Activated CD4-positive, alpha-beta T cell treated with anti-CD3 and anti-CD28 coated beads for 36 hours (primary cell): ENCODE results near the gene GH2. TPM values are rescaled to one million over a fixed set of nuclear protein-coding genes. Genes with fewer than 3 reads are reported as not detected.

Experiments
- ATAC-seq: fragments of 200-7000 bp; cut with Tn5 transposase; one replicate; pipeline ENCODE4 v1.10.0; 2021; ENCODE audit warnings: mild to moderate bottlenecking, moderate library complexity
- CTCF ChIA-PET: fragments of 350-600 bp; sonication (Branson Sonifier 250); formaldehyde crosslinking; loops from one replicate; lab custom pipeline; 2021; ENCODE audit warnings: antibody characterized with exemption; lab: Charles Lee
- POLR2A ChIA-PET: fragments of 350-600 bp; sonication (Branson Sonifier 250); formaldehyde crosslinking; loops from one replicate; lab custom pipeline; 2021; ENCODE audit warnings: antibody characterized with exemption, inconsistent platforms; lab: Charles Lee
- DNase-seq: peaks from one replicate; pipeline ENCODE4 v3.0.0-alpha.2; 2020
- H3K27ac Mint-ChIP-seq: one replicate; pipeline ENCODE4 v1.8.0; 2021; ENCODE audit warnings: mixed read lengths
- H3K27me3 Mint-ChIP-seq: one replicate; pipeline ENCODE4 v1.8.0; 2021; ENCODE audit warnings: mixed read lengths
- H3K36me3 Mint-ChIP-seq: one replicate; pipeline ENCODE4 v1.8.0; 2021; ENCODE audit warnings: low read depth, mixed read lengths
- H3K4me1 Mint-ChIP-seq: one replicate; pipeline ENCODE4 v1.8.0; 2021; ENCODE audit warnings: mixed read lengths
- H3K4me3 Mint-ChIP-seq: one replicate; pipeline ENCODE4 v1.8.0; 2021; ENCODE audit warnings: mild to moderate bottlenecking, moderate library complexity, mixed read lengths
- H3K9me3 Mint-ChIP-seq: one replicate; pipeline ENCODE4 v1.8.0; 2021; ENCODE audit warnings: low read depth, mixed read lengths
- intact Hi-C, 2 experiments: fragments of 100-400 bp; cut with DNase I in 1 of 2; cut with micrococcal nuclease in 1 of 2; formaldehyde crosslinking; loops; one replicate each; pipeline versions ENCODE4 v1.14.2 to v1.15.1; 2022 to 2024; cut with DNase I, micrococcal nuclease
- total RNA-seq, 2 experiments: library from RNA; stranded (reverse); gene quantifications; one replicate each; pipeline ENCODE4 v1.2.3, GENCODE V29; 2021

Gene GH2
- total RNA-seq, 2 experiments from 2014 or later = not detected

DNA sequence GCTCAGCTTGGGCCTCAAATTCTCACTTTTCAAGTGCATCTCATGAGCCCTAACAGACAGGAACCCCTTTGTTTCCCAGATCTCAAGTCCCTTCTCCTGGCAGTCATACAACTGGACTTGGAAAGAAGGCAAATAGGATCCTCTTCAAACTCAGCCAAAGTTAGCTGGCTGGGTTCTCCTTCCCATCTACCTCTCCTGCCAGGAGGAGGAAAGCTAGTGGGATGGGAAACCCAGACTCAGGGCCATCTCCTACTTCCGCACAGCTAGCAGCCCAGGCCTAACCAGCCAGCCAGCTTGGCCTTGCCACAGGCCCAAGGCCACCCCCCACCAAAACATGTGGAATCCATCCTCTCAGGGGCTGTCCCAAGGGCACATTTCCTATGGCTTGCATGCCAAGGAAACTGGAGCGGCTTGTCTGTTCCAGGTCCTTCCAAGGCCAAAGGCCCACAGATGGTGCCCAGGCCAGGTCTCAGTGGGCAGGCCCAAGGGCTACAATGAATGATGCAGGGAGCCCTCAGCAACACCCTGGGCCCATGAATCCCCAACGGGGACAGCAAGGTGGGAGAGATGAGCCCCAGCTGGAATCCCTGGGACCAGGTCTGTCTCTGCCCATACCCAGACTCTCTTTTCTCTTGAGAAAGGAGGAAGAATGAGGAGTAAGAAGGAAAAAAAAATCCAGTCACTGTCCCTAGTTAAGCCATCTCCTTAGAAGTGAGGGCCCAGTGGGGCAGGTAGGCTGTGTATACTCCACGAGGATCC, 41.0 kb downstream of the GH2 start:
- peaks cover 31% of the 10 kb centered on the region for H3K4me1 Mint-ChIP-seq
- H3K4me3 Mint-ChIP-seq = peak overlapping the region; percentile 98
- peak overlapping the region; percentile 97 for H3K27ac Mint-ChIP-seq
- intact Hi-C loops = loop anchor here (5.0 kb wide), 3 partner anchors 143 to 413 kb away; partner anchors contain the start of gene CYB561 (in 1 of the 2)
- H3K36me3 Mint-ChIP-seq = peaks cover 23% of the 10 kb centered on the region
- no peaks in the 10 kb centered on the region for H3K9me3 Mint-ChIP-seq
- H3K27me3 Mint-ChIP-seq = no peaks in the 10 kb centered on the region
- DNase-seq = no peak
- ChIA-PET POLR2A (interaction anchor here (0.6 to 1.5 kb wide), 4 partner anchors 9 to 306 kb away, joined by 3 to 6 read pairs (median 3); partner anchors contain the start of gene CCDC47), CTCF (interaction anchor here (0.6 to 2.2 kb wide), 6 partner anchors 8 to 149 kb away, joined by 3 to 6 read pairs (median 4); partner anchors contain the start of gene DDX42)
- ATAC-seq = no peak

- H3K27me3 Mint-ChIP-seq = no peaks in the 10 kb centered on the region
- intact Hi-C loops = loop anchor here in 1 of 2 experiments (10.0 kb wide), 1 partner anchor 284 kb away; the partner anchor contains the start of gene DCAF7
- peaks cover 36% of the 10 kb centered on the region for H3K36me3 Mint-ChIP-seq
- ChIA-PET CTCF (interaction anchor here (1.3 to 2.2 kb wide), 5 partner anchors 11 to 93 kb away, joined by 3 to 6 read pairs (median 5); partner anchors contain the start of gene DDX42), POLR2A (interaction anchor here (0.6 to 0.7 kb wide), 2 partner anchors 10 to 11 kb away, joined by 3 to 4 read pairs; no protein-coding TSS in a partner anchor)
- H3K9me3 Mint-ChIP-seq = no peaks in the 10 kb centered on the region
- H3K4me1 Mint-ChIP-seq = peaks cover 33% of the 10 kb centered on the region
- ATAC-seq (no peak), DNase-seq (no peak)
- peak overlapping the region; percentile 72 for H3K27ac Mint-ChIP-seq
- peak overlapping the region; percentile 47 for H3K4me3 Mint-ChIP-seq
Measured at GRCh38 chr17:63838631-63839171, 43.0 kb downstream of the GH2 start.

GRCh38 chr17:63837962-63838600, 43.7 kb downstream of the GH2 start:
- ChIA-PET CTCF (interaction anchor here (1.3 to 1.9 kb wide), 4 partner anchors 10 to 92 kb away, joined by 3 to 6 read pairs (median 4); partner anchors contain the start of gene DDX42), POLR2A (no interaction called here)
- ATAC-seq = no peak
- H3K9me3 Mint-ChIP-seq = no peaks in the 10 kb centered on the region
- intact Hi-C loops = loop anchor here in 1 of 2 experiments (10.0 kb wide), 1 partner anchor 283 kb away; the partner anchor contains the start of gene DCAF7
- no peak overlapping the region for H3K4me3 Mint-ChIP-seq
- no peaks in the 10 kb centered on the region for H3K27me3 Mint-ChIP-seq
- H3K27ac Mint-ChIP-seq = no peak overlapping the region
- DNase-seq = no peak
- H3K36me3 Mint-ChIP-seq = peaks cover 41% of the 10 kb centered on the region
- peaks cover 31% of the 10 kb centered on the region for H3K4me1 Mint-ChIP-seq

DNA sequence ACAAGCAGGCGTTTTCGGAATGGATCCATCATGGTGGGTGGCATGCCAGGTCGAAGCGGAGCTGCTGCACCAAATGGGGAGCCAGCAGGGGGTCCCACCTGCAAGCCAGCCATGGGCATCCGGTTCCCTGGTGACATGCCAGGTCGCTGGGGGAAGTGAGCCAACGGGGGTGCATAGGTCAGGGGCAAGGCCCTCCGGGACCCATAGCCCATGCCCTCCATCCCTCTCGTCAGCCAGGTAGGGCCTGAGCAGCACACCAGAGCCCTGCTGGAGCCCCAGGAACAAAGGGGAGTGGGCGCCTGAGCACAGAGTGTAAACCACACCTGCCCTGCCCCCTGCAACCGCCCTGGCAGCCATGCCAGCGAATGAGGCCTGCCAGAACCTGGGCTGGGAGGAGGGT, 44.3 kb downstream of the GH2 start:
- no peak overlapping the region for H3K27ac Mint-ChIP-seq
- ChIA-PET CTCF (interaction anchor here (1.4 kb wide), 1 partner anchor 92 kb away, joined by 3 read pairs; no protein-coding TSS in a partner anchor), POLR2A (no interaction called here)
- DNase-seq (no peak), ATAC-seq (no peak)
- no peak overlapping the region for H3K4me3 Mint-ChIP-seq
- H3K27me3 Mint-ChIP-seq = no peaks in the 10 kb centered on the region
- intact Hi-C loops = loop anchor here in 1 of 2 experiments (10.0 kb wide), 1 partner anchor 283 kb away; the partner anchor contains the start of gene DCAF7
- peaks cover 46% of the 10 kb centered on the region for H3K36me3 Mint-ChIP-seq
- no peaks in the 10 kb centered on the region for H3K9me3 Mint-ChIP-seq
- H3K4me1 Mint-ChIP-seq = peaks cover 31% of the 10 kb centered on the region

- ChIA-PET POLR2A (interaction anchor here (1.2 kb wide), 1 partner anchor 10 kb away, joined by 3 read pairs; the partner anchor contains the start of gene PSMC5), CTCF (no interaction called here)
- ATAC-seq = no peak
- peaks cover 49% of the 10 kb centered on the region for H3K36me3 Mint-ChIP-seq
- no peaks in the 10 kb centered on the region for H3K27me3 Mint-ChIP-seq
- H3K4me1 Mint-ChIP-seq = peaks cover 31% of the 10 kb centered on the region
- no peak for DNase-seq
- H3K9me3 Mint-ChIP-seq = no peaks in the 10 kb centered on the region
- intact Hi-C loops = loop anchor here in 1 of 2 experiments (10.0 kb wide), 1 partner anchor 282 kb away; the partner anchor contains the start of gene DCAF7
- H3K4me3 Mint-ChIP-seq = no peak overlapping the region
- H3K27ac Mint-ChIP-seq = peak overlapping the region; percentile 19
Measured at GRCh38 chr17:63836811-63837210, 44.9 kb downstream of the GH2 start.

GRCh38 chr17:63835167-63835720, 46.5 kb downstream of the GH2 start:
- POLR2A ChIA-PET = interaction anchor here (0.6 kb wide), 2 partner anchors 101 to 279 kb away, joined by 3 read pairs; no protein-coding TSS in a partner anchor
- intact Hi-C loops = loop anchor here in 1 of 2 experiments (10.0 kb wide), 1 partner anchor 280 kb away; the partner anchor contains the start of gene DCAF7
- CTCF ChIA-PET = interaction anchor here (0.6 to 2.1 kb wide), 6 partner anchors 25 to 874 kb away, joined by 3 to 8 read pairs (median 4); no protein-coding TSS in a partner anchor
- no peaks in the 10 kb centered on the region for H3K9me3 Mint-ChIP-seq
- no peaks in the 10 kb centered on the region for H3K27me3 Mint-ChIP-seq
- H3K27ac Mint-ChIP-seq = peak overlapping the region; percentile 79
- peaks cover 36% of the 10 kb centered on the region for H3K4me1 Mint-ChIP-seq
- DNase-seq = no peak
- no peak overlapping the region for H3K4me3 Mint-ChIP-seq
- ATAC-seq = no peak
- H3K36me3 Mint-ChIP-seq = peaks cover 56% of the 10 kb centered on the region

GRCh38 chr17:63834431-63835166, 47.1 kb downstream of the GH2 start:
- Mint-ChIP-seq H3K27me3 (no peaks in the 10 kb centered on the region), H3K27ac (peak overlapping the region; percentile 75), H3K36me3 (peaks cover 63% of the 10 kb centered on the region), H3K4me3 (no peak overlapping the region), H3K4me1 (peaks cover 42% of the 10 kb centered on the region), H3K9me3 (no peaks in the 10 kb centered on the region)
- peak; percentile 77 for DNase-seq
- ChIA-PET POLR2A (interaction anchor here (0.5 to 0.6 kb wide), 2 partner anchors 188 to 280 kb away, joined by 3 to 4 read pairs; no protein-coding TSS in a partner anchor), CTCF (interaction anchor here (0.6 to 2.1 kb wide), 14 partner anchors 10 to 875 kb away, joined by 3 to 8 read pairs (median 3); no protein-coding TSS in a partner anchor)
- intact Hi-C loops = loop anchor here in 1 of 2 experiments (10.0 kb wide), 1 partner anchor 280 kb away; the partner anchor contains the start of gene DCAF7
- peak; percentile 89 for ATAC-seq

DNA sequence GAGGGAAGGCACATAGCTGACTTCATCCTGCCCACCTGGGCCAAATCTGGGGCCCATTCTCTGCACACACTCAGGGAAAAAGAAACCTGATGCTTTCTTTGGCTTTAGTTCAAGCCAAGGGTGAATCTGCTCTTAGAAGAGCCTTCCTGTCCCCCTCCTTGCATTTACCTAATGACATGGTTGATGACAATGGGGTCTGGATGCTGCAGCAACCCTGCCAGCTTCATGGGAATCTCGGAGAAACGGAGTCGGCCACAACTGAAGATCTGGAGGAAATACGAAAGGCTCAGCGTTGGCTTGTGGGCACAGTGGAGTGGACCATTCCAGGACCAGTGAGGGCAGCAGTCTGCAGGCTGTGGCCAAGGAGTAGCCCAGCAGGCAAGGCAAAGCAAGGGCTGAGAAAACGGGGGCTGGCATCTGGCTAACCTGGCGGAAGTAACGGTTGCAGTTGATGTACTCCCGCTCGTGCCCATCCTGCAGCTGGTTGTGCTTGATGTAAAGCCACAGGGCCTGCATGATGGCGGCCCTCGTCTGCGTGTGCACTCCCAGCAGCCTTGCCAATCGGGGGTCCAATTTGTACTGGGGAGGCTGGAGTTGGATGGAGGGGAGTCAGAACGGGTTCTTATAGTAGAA, 47.9 kb downstream of the GH2 start:
- intact Hi-C loops = loop anchor here in 1 of 2 experiments (10.0 kb wide), 1 partner anchor 279 kb away; the partner anchor contains the start of gene DCAF7
- ChIA-PET POLR2A (interaction anchor here (0.6 to 1.3 kb wide), 2 partner anchors 10 to 60 kb away, joined by 5 read pairs; partner anchors contain the start of gene CCDC47), CTCF (interaction anchor here (0.6 to 2.1 kb wide), 12 partner anchors 8 to 408 kb away, joined by 3 to 8 read pairs (median 3); partner anchors contain the start of gene SMARCD2)
- Mint-ChIP-seq H3K36me3 (peaks cover 69% of the 10 kb centered on the region), H3K27me3 (no peaks in the 10 kb centered on the region), H3K4me3 (no peak overlapping the region), H3K9me3 (no peaks in the 10 kb centered on the region), H3K4me1 (peaks cover 42% of the 10 kb centered on the region), H3K27ac (peak overlapping the region; percentile 40)
- ATAC-seq (no peak), DNase-seq (no peak)

DNA sequence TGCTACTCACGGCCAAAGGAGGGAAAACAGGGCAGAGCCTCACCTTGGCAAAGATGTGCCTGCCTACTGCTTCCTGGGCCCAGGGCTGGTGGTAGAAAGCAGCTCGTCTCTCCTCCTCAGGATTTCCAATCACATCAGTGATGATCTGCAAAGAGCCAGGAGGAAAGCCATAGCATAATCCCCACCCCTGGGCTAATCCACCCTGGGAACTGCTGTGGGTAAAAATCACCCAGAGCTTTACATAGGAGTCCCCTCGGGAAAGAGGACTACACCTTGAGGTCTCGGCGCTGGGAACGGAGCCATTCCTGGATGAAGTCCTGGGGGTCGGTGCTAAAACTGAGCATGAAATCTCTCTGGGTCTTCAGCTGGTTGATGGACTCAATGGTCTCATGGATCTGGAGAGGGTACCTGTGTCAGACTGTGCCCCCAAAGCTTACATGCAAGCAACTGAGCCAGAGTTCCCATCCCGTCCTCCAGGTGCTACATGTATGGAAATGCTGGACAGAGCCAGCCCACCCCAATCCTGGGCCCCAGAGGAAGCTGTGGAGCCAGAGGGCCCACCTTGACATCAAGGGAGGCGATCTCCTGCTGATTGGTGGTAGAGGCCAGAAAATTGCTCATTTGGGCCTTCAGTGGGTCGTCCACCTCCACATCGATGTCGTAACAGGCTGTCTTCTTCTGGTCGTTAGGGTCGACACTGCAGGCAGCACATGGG, 48.6 kb downstream of the GH2 start:
- H3K27ac Mint-ChIP-seq = no peak overlapping the region
- peaks cover 74% of the 10 kb centered on the region for H3K36me3 Mint-ChIP-seq
- intact Hi-C loops = loop anchor here in 1 of 2 experiments (10.0 kb wide), 1 partner anchor 278 kb away; the partner anchor contains the start of gene DCAF7
- DNase-seq = no peak
- no peak for ATAC-seq
- peaks cover 45% of the 10 kb centered on the region for H3K4me1 Mint-ChIP-seq
- ChIA-PET CTCF (interaction anchor here (0.7 to 1.8 kb wide), 8 partner anchors 9 to 408 kb away, joined by 3 to 6 read pairs (median 3); partner anchors contain the start of genes SMARCD2 and STRADA), POLR2A (interaction anchor here (0.6 to 1.3 kb wide), 2 partner anchors 11 to 60 kb away, joined by 5 read pairs; partner anchors contain the start of gene CCDC47)
- H3K27me3 Mint-ChIP-seq = no peaks in the 10 kb centered on the region
- H3K9me3 Mint-ChIP-seq = no peaks in the 10 kb centered on the region
- no peak overlapping the region for H3K4me3 Mint-ChIP-seq
